Prostate gland (tissue), 2 donors: ENCODE measurements around the gene CHCHD4. TPM values are rescaled to one million over a fixed set of nuclear protein-coding genes. Genes with fewer than 3 reads are reported as not detected.

Experiments
- DNase-seq: peaks from one replicate; pipeline ENCODE4 v3.0.0-alpha.2; 2019; ENCODE audit warnings: low spot score
- H3K27ac ChIP-seq, 2 donors: fragments of 200-600 bp; sonication (generic); 2 replicates each; pipeline ENCODE4 v1.5.1; 2017 to 2019
- H3K27me3 ChIP-seq: fragments of 200-600 bp; sonication (generic); replicated peaks from 2 replicates; pipeline ENCODE4 v1.5.1; 2019; ENCODE audit not compliant: insufficient read depth
- H3K36me3 ChIP-seq, 2 donors: fragments of 200-600 bp; sonication (generic); 1 replicate in 1 of 2; 2 replicates in 1 of 2; pipeline versions ENCODE4 v1.5.1 to v1.8.1; 2017 to 2019
- H3K4me1 ChIP-seq: fragments of 200-600 bp; sonication (generic); replicated peaks from 2 replicates; pipeline ENCODE4 v1.5.1; 2019
- H3K4me3 ChIP-seq, 2 donors: fragments of 200-600 bp; sonication (generic); 2 replicates each; pipeline ENCODE4 v1.5.1; 2017 to 2019
- H3K9me3 ChIP-seq: fragments of 200-600 bp; sonication (generic); 2 replicates; pipeline ENCODE4 v1.5.1; 2017
- POLR2A ChIP-seq: fragments of 450-650 bp; IDR thresholded peaks from one replicate; pipeline ENCODE4 v1.6.1; 2016; ENCODE audit warnings: antibody characterized with exemption, mild to moderate bottlenecking
- POLR2AphosphoS5 ChIP-seq: sonication (generic); formaldehyde crosslinking; IDR thresholded peaks from one replicate; pipeline ENCODE4 v1.6.1; 2017; ENCODE audit warnings: antibody characterized with exemption
- WGBS: methylation state at CpG from one replicate; pipeline ENCODE4 v1.1.5; 2018; 5-methylcytosine and 5-hydroxymethylcytosine counted together
- intact Hi-C: fragments of 100-400 bp; cut with DNase I; formaldehyde crosslinking; loops from one replicate; pipeline ENCODE4 v1.14.2; 2022
- total RNA-seq, 2 donors: library from RNA; depleted of rRNA; stranded (reverse); fragments of >200 nt; gene quantifications; one replicate each; pipeline ENCODE4 v1.1.0, GENCODE V29; 2016
- TF ChIP-seq, protein P1 (sequence below), 4 experiments: fragments of 200-600 bp in 2 of 4; fragments of 450-650 bp in 2 of 4; sonication (generic) in 2 of 4; IDR thresholded peaks; 1 replicate in 3 of 4; 2 replicates in 1 of 4; pipeline ENCODE4 v1.5.1; 2016 to 2019; ENCODE audit warnings: antibody characterized with exemption in 4 of 4, mild to moderate bottlenecking in 2 of 4, moderate library complexity in 2 of 4

Gene CHCHD4
- total RNA-seq, 2 donors from 2014 or later, result 12.1 to 14.8 TPM

DNA sequence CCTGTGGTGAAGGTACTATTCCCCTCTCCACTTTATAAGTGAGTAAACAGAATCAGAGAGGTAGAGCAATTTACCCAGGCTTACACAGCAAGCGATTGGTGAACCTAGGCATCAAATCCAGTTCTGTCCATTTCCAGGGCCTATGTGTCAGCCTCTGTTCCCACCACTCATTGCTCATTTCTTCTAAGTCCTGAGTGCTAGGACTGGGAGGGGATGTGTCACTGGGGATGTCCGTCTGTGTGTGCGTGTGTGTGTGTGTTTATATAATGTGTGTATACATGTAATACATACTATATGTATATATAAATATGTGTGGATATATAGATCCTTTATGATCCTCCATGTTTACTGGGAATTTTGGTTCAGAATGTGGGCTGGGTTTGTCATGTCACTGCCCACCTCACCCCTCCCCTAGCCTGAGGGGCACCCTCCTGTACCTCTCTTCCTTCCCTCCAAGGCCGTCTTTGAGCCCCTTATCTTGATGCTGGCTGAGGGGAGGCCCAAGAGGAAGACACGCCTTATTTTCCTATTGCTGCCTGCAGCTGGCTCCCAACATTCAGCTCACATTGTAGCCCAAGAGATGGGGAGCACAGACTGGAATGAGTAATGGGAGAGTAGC is 2.3 kb upstream of the CHCHD4 start:
- H3K27ac ChIP-seq, result no peak overlapping the region
- TF ChIP-seq, protein P1, sequence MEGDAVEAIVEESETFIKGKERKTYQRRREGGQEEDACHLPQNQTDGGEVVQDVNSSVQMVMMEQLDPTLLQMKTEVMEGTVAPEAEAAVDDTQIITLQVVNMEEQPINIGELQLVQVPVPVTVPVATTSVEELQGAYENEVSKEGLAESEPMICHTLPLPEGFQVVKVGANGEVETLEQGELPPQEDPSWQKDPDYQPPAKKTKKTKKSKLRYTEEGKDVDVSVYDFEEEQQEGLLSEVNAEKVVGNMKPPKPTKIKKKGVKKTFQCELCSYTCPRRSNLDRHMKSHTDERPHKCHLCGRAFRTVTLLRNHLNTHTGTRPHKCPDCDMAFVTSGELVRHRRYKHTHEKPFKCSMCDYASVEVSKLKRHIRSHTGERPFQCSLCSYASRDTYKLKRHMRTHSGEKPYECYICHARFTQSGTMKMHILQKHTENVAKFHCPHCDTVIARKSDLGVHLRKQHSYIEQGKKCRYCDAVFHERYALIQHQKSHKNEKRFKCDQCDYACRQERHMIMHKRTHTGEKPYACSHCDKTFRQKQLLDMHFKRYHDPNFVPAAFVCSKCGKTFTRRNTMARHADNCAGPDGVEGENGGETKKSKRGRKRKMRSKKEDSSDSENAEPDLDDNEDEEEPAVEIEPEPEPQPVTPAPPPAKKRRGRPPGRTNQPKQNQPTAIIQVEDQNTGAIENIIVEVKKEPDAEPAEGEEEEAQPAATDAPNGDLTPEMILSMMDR (IDR thresholded peaks at IDR 0.05), result no peak
- no peak for TF ChIP-seq POLR2AphosphoS5
- no peak for TF ChIP-seq POLR2A
- intact Hi-C loops, result loop anchor here (10.0 kb wide), 1 partner anchor 328 kb away; no protein-coding TSS in a partner anchor
- no peaks in the 10 kb centered on the region for H3K9me3 ChIP-seq
- no peak for DNase-seq
- peaks cover 20% of the 10 kb centered on the region for H3K4me1 ChIP-seq
- H3K4me3 ChIP-seq, result no peak overlapping the region
- peaks cover 11% of the 10 kb centered on the region in 2 donors for H3K36me3 ChIP-seq
- no peaks in the 10 kb centered on the region for H3K27me3 ChIP-seq
- 69% methylated on average over 5 of the region's 5 CpGs for WGBS

DNA sequence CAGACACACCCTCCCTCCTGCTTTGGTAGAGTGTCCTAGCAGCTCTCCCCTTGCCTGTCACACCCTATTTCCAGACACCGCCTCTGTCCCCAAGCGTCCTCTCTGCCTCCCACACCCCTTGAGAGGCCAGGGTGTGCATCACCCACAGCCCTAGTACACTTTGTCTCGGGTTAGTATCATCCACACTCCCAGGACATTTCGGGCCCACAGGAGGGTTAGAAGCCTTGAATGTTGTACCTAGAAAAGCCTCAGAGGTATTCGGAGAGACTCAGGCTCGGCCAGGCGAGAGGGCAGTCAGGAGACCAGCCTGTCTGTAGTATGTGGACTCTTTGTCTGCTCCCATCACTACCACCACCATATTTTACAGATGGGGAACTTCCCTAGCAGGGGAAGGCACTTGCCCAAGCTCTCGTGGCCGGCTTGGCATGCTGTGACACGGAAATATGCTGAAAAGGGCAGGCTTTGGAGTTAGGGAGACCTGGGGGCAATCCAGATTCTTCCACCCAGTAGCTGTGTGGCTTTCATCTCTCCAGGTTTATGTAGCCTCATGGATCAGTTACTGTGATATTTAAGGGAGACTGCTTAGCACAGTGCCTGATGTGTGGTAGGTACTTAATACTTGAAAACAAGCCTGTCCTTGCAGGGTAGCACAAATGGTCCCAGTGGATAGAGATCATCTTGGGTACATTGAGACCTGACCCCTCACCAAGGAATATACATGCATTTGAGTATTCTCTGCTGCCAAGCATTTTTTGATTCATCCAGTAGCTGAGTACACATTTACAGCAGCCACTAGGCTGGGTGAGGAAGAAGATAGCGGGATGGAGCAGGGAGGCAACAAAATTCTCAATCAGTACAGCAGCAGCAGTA is 1.6 kb upstream of the CHCHD4 start:
- peaks cover 5 to 9% of the 10 kb centered on the region in 2 donors for H3K36me3 ChIP-seq
- TF ChIP-seq, protein P1 (IDR thresholded peaks at IDR 0.05), result no peak
- peak; percentile 0 for TF ChIP-seq POLR2AphosphoS5
- DNase-seq, result no peak
- H3K9me3 ChIP-seq, result no peaks in the 10 kb centered on the region
- 39% methylated on average over 11 of the region's 11 CpGs for WGBS
- peaks cover 20% of the 10 kb centered on the region for H3K4me1 ChIP-seq
- no peaks in the 10 kb centered on the region for H3K27me3 ChIP-seq
- H3K4me3 ChIP-seq, result peak overlapping the region; percentile 74 to 77
- intact Hi-C loops, result loop anchor here (10.0 kb wide), 1 partner anchor 329 kb away; no protein-coding TSS in a partner anchor
- peak overlapping the region; percentile 89 to 90 for H3K27ac ChIP-seq

DNA sequence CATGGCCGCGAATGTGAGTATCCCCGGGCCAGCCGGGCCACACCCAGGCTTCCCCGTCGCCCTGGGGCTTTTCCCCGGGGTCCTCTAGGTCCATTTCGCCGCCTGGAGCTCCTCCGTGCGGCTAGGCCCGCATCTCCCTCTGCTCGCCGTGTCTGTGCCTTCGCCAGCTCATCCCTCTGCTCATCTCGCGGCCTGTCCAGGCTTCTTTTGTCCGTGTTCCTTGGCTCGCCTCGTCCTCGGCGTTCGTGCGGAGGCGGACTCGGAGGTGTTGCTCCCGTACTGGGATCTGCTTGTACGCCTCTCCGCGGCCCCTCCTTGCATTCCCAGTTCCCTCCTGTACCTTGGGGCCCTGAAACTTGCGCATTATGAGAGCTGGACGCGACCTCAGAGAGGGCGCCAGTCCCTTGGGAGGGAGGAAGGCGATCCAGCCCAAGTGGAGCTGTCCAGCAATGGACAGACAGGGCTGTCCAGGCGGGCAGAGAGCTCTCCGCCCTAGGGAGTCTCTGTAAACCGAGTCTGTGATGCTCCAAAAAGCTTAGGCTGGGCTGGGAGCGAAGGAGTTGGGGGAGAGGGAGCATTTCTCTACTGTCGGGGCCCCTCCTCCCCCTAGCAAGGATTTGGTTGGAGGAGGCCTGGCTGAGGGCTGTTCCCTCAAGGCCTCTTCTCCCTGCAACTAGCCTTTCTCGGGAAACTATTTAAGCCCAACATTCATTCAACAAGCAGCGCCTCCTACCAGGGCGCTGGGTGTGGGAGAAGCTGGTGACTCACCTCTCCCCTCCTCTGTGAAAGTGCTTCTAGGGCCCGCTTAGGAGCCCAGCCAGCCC is 735 bp upstream of the CHCHD4 start:
- TF ChIP-seq POLR2A (peak; percentile 55), POLR2AphosphoS5 (peak; percentile 36)
- TF ChIP-seq, protein P1 (IDR thresholded peaks at IDR 0.05), result no peak
- Histone ChIP-seq H3K27ac (peak overlapping the region; percentile 89 to 90), H3K4me3 (peak overlapping the region; percentile 74 to 77), H3K27me3 (no peaks in the 10 kb centered on the region), H3K9me3 (no peaks in the 10 kb centered on the region), H3K4me1 (peaks cover 20% of the 10 kb centered on the region), H3K36me3 (peaks cover 0 to under 1% of the 10 kb centered on the region in 2 donors)
- whole genome bisulfite sequencing, result under 1% methylated on average over 42 of the region's 44 CpGs
- intact Hi-C loops, result loop anchor here (2.0 to 10.0 kb wide), 2 partner anchors 51 to 329 kb away; no protein-coding TSS in a partner anchor
- DNase-seq, result peak; percentile 50

DNA sequence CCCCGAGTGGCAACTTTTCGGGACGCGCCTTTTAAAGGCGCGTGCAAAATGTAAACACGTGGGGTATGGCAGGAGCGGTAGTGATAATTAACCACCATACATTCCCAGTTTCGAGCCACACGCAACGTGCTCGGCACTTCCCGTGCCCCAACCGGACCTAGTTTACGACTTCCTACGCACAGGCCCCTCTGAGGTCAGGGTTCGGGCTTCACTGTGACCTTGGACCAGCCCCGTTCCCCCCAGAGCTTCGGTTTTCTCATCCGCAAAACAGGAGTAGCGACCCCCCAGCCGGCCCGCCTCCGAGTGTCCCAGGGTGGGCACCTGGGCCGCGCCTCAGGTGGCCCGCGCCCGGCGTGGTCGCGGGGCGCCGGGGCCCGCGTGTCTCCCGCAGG is 451 bp downstream of the CHCHD4 start:
- 1% methylated on average over 35 of the region's 37 CpGs for WGBS

More for the DNA sequence above, 451 bp downstream of the CHCHD4 start:
- H3K4me3 ChIP-seq, result peak overlapping the region; percentile 74 to 77
- H3K27ac ChIP-seq, result peak overlapping the region; percentile 89 to 90
- intact Hi-C loops, result loop anchor here (2.0 to 10.0 kb wide), 3 partner anchors 53 to 331 kb away; no protein-coding TSS in a partner anchor
- H3K4me1 ChIP-seq, result peaks cover 22% of the 10 kb centered on the region
- H3K9me3 ChIP-seq, result no peaks in the 10 kb centered on the region
- DNase-seq, result no peak
- TF ChIP-seq, protein P1 (IDR thresholded peaks at IDR 0.05), result no peak
- no peak for TF ChIP-seq POLR2A
- no peak for TF ChIP-seq POLR2AphosphoS5
- no peaks in the 10 kb centered on the region for H3K27me3 ChIP-seq
- H3K36me3 ChIP-seq, result no peaks in the 10 kb centered on the region
